RWPE1 (cell line): ENCODE data around the gene CELA3A.
"Not testable (repeated sequence)": the region's sequence is repeated elsewhere in the genome, so short reads cannot be mapped to it uniquely, and the experiment has no call there.

Experiments
- CTCF ChIA-PET: fragments of 350-600 bp; sonication (Branson Sonifier 250); formaldehyde crosslinking; extraction: SDS; loops from one replicate; lab custom pipeline; 2021; lab: Yijun Ruan, JAX
- POLR2A ChIA-PET: fragments of 400-600 bp; formaldehyde crosslinking; extraction: SDS; loops from one replicate; lab custom pipeline; 2020; ENCODE audit warnings: antibody characterized with exemption; ENCODE audit not compliant: low non-redundant PET; lab: Yijun Ruan, JAX
- DNase-seq: peaks from one replicate; pipeline ENCODE4 v3.0.0; 2012; ENCODE audit warnings: low spot score
- H3K27ac ChIP-seq: fragments of 450-650 bp; 2 replicates; pipeline ENCODE4 v1.5.1; 2017
- TF ChIP-seq, protein P1 (sequence below): fragments of 450-650 bp; conservative IDR thresholded peaks from 2 replicates; pipeline ENCODE4 v1.5.1; 2017; ENCODE audit warnings: low read depth, mild to moderate bottlenecking

CELA3A gene

GRCh38 chr1:21961337-21961736 is 40.1 kb upstream of the CELA3A start:
- CTCF ChIA-PET, result no interaction called here
- TF ChIP-seq, protein P1, sequence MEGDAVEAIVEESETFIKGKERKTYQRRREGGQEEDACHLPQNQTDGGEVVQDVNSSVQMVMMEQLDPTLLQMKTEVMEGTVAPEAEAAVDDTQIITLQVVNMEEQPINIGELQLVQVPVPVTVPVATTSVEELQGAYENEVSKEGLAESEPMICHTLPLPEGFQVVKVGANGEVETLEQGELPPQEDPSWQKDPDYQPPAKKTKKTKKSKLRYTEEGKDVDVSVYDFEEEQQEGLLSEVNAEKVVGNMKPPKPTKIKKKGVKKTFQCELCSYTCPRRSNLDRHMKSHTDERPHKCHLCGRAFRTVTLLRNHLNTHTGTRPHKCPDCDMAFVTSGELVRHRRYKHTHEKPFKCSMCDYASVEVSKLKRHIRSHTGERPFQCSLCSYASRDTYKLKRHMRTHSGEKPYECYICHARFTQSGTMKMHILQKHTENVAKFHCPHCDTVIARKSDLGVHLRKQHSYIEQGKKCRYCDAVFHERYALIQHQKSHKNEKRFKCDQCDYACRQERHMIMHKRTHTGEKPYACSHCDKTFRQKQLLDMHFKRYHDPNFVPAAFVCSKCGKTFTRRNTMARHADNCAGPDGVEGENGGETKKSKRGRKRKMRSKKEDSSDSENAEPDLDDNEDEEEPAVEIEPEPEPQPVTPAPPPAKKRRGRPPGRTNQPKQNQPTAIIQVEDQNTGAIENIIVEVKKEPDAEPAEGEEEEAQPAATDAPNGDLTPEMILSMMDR, result no peak
- H3K27ac ChIP-seq, result no peak overlapping the region; the same call in 1 of the 2 replicates
- no peak for DNase-seq
- POLR2A ChIA-PET, result no interaction called here

GRCh38 chr1:21961799-21962198 is 39.7 kb upstream of the CELA3A start:
- POLR2A ChIA-PET, result no interaction called here
- DNase-seq, result no peak
- TF ChIP-seq, protein P1, result no peak
- H3K27ac ChIP-seq, result no peak overlapping the region; the same call in 1 of the 2 replicates
- CTCF ChIA-PET, result no interaction called here

DNA sequence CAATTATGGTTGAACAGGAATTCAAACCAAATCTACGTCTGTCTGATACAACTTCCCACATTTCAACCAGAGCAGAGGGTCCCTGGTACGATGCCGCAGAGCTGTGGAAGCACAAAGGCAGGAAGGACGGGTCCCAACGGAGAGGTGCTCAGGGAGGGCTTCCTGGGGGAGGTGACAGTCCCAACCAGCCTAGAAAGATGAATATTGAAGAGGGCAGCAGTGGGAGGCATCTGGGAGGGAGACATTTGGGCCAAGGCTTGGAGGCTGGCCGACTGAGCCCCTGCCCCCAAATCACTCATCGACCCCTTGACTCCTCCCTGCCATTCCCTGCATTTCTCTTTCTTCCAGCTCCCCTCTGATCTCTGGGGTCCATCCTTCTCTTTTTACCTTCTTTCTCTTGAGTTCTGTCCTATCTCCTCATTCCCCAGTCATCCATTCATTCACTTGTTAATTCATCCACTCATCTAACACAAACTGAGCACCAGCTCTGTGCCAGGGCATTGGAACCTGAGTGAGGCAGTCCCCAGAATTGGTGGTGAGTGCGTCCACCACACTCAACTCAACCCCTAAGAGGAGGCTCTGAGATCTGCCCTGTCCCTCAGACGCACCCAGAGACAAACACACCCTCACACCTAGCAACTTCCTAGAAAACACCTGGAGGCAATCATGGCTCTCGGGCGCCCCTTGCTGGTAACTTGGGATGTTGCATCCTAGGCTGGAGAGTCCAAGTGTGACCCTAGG is 37.8 kb upstream of the CELA3A start:
- H3K27ac ChIP-seq, result no peak overlapping the region
- peak; percentile 71 for DNase-seq
- TF ChIP-seq, protein P1, result peak; percentile 89
- CTCF ChIA-PET, result interaction anchor here (0.6 to 1.2 kb wide), 7 partner anchors 15 to 464 kb away, joined by 3 to 4 read pairs (median 3); no protein-coding TSS in a partner anchor
- POLR2A ChIA-PET, result no interaction called here

- peak; percentile 44 for DNase-seq
- ChIA-PET POLR2A (no interaction called here), CTCF (interaction anchor here (0.6 kb wide), 1 partner anchor 103 kb away, joined by 3 read pairs; no protein-coding TSS in a partner anchor)
- no peak overlapping the region for H3K27ac ChIP-seq
- TF ChIP-seq, protein P1, result no peak
Observed at GRCh38 chr1:21966247-21967000, 35.0 kb upstream of the CELA3A start.

GRCh38 chr1:21967216-21967615 is 34.2 kb upstream of the CELA3A start:
- POLR2A ChIA-PET, H3K27ac ChIP-seq, DNase-seq: not testable (repeated sequence)
- CTCF ChIA-PET, result interaction anchor here (0.6 kb wide), 1 partner anchor 102 kb away, joined by 3 read pairs; no protein-coding TSS in a partner anchor

GRCh38 chr1:21969066-21969465 is 32.4 kb upstream of the CELA3A start:
- DNase-seq, CTCF ChIA-PET, POLR2A ChIA-PET, H3K27ac ChIP-seq: not testable (repeated sequence)

GRCh38 chr1:21970523-21970922 is 30.9 kb upstream of the CELA3A start:
- DNase-seq, H3K27ac ChIP-seq, POLR2A ChIA-PET, CTCF ChIA-PET: not testable (repeated sequence)

DNA sequence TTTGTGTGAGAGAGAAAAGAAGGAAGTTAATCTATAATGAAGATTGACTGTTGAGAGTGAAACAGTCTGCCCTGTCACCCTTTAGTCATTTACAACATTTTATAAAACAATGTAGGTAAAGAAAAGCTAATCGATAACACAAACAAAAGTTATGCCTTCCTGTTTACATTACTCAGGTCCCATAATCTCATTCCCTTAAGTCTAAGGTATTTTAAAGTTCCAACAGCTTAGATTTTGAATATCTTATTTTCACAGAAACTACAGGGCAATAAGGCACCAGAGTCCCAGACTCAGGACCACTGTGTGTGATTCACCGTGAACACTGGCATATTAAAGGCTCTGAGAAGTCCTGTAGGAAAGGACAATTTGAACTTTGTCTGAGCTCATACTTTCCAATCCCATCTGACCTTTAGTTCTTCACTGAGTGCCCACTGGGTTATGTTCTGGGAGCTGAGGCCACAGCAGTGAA is 28.4 kb upstream of the CELA3A start:
- CTCF ChIA-PET, result interaction anchor here (0.6 kb wide), 1 partner anchor 275 kb away, joined by 8 read pairs; no protein-coding TSS in a partner anchor
- POLR2A ChIA-PET, H3K27ac ChIP-seq, DNase-seq: not testable (repeated sequence)

DNA sequence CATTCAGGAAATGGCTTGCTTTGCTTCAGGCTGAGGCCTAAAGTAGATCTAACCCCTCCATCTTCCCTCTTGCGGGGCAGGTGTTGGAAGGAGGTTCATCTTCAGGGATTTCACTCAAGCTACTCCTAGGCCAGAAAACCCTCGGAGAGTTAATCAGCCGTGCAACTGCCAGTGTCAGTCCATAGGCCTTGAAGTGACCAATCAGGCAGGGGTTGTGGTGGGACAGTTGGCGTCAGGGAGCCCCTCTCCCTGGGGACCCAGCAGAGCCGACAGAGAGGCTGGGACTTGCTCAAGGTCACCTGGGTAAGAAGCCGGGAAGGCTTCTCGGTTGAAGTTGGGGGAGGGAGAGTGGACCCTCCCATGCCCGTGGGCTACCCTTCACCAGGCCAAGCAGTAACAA is 27.5 kb upstream of the CELA3A start:
- DNase-seq, H3K27ac ChIP-seq, POLR2A ChIA-PET, CTCF ChIA-PET: not testable (repeated sequence)

DNA sequence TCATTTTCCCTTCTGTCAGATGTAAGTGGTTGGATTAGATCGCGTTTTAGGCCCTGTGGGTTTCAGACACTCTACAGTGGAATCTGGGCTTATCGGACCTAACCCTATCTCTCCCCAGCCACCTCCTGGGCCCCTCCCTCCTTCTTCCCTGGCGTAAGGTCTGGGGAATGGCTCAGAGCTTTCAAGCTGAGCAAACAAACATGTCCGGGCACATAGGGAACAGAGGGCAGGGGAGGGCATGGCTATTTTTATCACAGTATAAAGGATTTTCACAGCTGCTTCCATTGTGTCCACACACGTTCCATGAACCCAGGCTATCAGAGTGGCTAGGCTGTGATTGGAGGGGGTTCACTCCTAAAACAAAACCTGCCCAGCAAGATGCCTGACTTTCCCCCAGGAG is 26.8 kb upstream of the CELA3A start:
- POLR2A ChIA-PET, CTCF ChIA-PET, H3K27ac ChIP-seq: not testable (repeated sequence)
- peak; percentile 70 for DNase-seq

GRCh38 chr1:21975296-21975695 is 26.2 kb upstream of the CELA3A start:
- not testable (repeated sequence) for H3K27ac ChIP-seq

DNA sequence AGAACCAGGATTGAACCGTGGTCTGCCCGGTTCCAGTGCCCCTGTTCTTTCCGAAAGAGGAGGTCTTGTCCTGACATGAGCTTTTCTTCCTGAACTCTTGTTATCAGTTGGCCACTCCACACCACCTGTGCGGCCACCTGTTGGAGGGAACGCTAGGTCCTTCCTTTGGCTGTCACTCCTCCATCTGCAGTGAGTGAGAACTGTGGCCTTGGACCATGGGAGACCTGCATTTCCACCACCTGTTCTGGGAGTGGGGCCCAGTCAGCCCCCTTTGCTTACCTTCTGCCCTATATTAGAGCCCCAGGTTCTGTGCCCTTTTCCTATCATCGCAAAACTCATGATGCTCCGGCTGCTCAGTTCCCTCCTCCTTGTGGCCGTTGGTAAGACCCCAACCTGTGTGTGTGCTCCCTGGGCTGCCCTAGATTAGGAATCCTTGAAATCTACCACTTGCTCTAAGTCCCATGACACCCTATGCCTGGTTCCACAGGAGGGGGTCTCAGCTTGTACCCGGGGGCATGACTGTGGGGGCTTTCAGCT is 24.7 kb upstream of the CELA3A start, which contains the start of gene CELA3B:
CELA3B (plus strand) TSS at position 320 of the 537 bp plus-strand sequence; CDS start at position 338, 18 bp downstream.
- DNase-seq, POLR2A ChIA-PET, H3K27ac ChIP-seq: not testable (repeated sequence)
- CTCF ChIA-PET, result interaction anchor here (0.6 kb wide), 1 partner anchor 922 kb away, joined by 3 read pairs; no protein-coding TSS in a partner anchor

More at GRCh38 chr1:21975296-21975695, 26.2 kb upstream of the CELA3A start:
- CTCF ChIA-PET, POLR2A ChIA-PET, DNase-seq: not testable (repeated sequence)
